ENCODE data around the gene IL32.

The IL32 gene

DNA sequence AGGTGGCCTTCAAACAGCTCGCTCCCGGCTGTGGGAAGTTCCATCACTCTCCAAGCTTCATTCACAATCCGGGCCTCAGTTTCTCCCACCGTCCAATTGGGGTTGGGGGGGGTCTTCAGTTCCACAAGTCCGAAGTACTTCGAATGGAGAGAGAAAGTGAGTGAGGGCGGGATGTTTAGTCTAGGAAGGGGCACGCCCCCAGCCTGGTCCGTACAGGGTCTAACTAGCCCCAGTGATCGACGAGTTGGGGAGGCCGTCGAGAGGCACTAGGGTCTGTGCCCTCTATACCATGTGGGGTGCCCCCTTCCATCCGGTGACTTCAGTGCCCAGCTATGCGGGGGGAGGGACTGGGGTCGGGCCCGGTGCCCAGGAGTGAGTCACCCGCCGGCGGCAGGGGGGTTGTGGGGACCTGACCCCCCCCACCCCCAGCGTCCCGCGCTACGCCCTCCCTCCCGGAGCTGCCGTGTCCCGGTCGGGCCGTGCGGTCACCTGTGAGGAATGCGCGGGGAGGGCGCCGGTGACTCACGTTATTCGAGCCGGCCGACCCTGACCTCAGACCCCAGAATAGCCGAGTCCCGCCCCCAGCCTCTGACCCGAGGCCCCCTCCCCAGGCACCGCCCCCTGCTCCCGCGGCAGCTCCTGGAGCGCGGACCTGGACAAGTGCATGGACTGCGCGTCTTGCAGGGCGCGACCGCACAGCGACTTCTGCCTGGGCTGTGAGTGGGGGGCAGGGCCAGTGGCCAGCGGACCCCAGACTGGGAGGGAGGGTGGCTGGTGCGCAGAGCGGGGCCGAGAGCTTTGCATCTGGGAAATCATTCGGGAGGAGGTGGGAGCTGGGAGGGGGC, 44.6 kb upstream of the IL32 start:
- ATAC-seq (ENCODE audit: insufficient read depth, low read depth) = no peak
- H3K27ac ChIP-seq (ENCODE audit: low read length) = peak overlapping the region; percentile 50
- no peak for DNase-seq
- H3K9me3 ChIP-seq (ENCODE audit: insufficient read depth, low read length, severe bottlenecking) = no peaks in the 10 kb centered on the region
- H2AFZ ChIP-seq (ENCODE audit: low read depth, low read length) = peak overlapping the region; percentile 66
- no peaks in the 10 kb centered on the region for H3K27me3 ChIP-seq (ENCODE audit: insufficient read depth, low read length, poor library complexity)
- peak overlapping the region; percentile 46 to 61 for H3K4me3 ChIP-seq (ENCODE audit: low read depth in 1 of 2, low read length in 2 of 2)
- peaks cover 6% of the 10 kb centered on the region for H3K36me3 ChIP-seq (ENCODE audit: insufficient read depth, low read length)
- H3K9ac ChIP-seq (ENCODE audit: low read depth, low read length) = peak overlapping the region; percentile 64
- TF ChIP-seq EZH2 (IDR thresholded peaks at IDR 0.05; ENCODE audit: borderline replicate concordance, low read depth, low read length, severe bottlenecking) (no peak), CTCF (IDR thresholded peaks at IDR 0.05; ENCODE audit: borderline replicate concordance, extremely low read depth, low read length, poor library complexity, severe bottlenecking) (no peak)
- peaks cover 13% of the 10 kb centered on the region for H4K20me1 ChIP-seq (ENCODE audit: insufficient read depth, low read length)
- H3K79me2 ChIP-seq (ENCODE audit: insufficient read depth, low read length) = peaks cover 12% of the 10 kb centered on the region
- peaks cover 60% of the 10 kb centered on the region for H3K4me1 ChIP-seq (ENCODE audit: insufficient read depth, low read length)
- peak overlapping the region; percentile 83 for H3K4me2 ChIP-seq (ENCODE audit: insufficient read depth, low read length)

GRCh38 chr16:3021449-3022207, 43.8 kb upstream of the IL32 start:
- Histone ChIP-seq H3K4me3 (ENCODE audit: low read depth in 1 of 2, low read length in 2 of 2) (no peak overlapping the region; a peak in 1 of 4 replicates), H4K20me1 (ENCODE audit: insufficient read depth, low read length) (peaks cover 16% of the 10 kb centered on the region), H3K9me3 (ENCODE audit: insufficient read depth, low read length, severe bottlenecking) (no peaks in the 10 kb centered on the region), H2AFZ (ENCODE audit: low read depth, low read length) (no peak overlapping the region), H3K4me2 (ENCODE audit: insufficient read depth, low read length) (peak overlapping the region; percentile 83), H3K79me2 (ENCODE audit: insufficient read depth, low read length) (peaks cover 12% of the 10 kb centered on the region), H3K27me3 (ENCODE audit: insufficient read depth, low read length, poor library complexity) (no peaks in the 10 kb centered on the region), H3K27ac (ENCODE audit: low read length) (no peak overlapping the region), H3K9ac (ENCODE audit: low read depth, low read length) (peak overlapping the region; percentile 64; the same call in 1 of the 2 replicates), H3K36me3 (ENCODE audit: insufficient read depth, low read length) (peaks cover 14% of the 10 kb centered on the region), H3K4me1 (ENCODE audit: insufficient read depth, low read length) (peaks cover 60% of the 10 kb centered on the region)
- TF ChIP-seq CTCF (IDR thresholded peaks at IDR 0.05; ENCODE audit: borderline replicate concordance, extremely low read depth, low read length, poor library complexity, severe bottlenecking) = no peak
- TF ChIP-seq EZH2 (IDR thresholded peaks at IDR 0.05; ENCODE audit: borderline replicate concordance, low read depth, low read length, severe bottlenecking) = no peak
- no peak for ATAC-seq (ENCODE audit: insufficient read depth, low read depth)
- peak; percentile 46 for DNase-seq

DNA sequence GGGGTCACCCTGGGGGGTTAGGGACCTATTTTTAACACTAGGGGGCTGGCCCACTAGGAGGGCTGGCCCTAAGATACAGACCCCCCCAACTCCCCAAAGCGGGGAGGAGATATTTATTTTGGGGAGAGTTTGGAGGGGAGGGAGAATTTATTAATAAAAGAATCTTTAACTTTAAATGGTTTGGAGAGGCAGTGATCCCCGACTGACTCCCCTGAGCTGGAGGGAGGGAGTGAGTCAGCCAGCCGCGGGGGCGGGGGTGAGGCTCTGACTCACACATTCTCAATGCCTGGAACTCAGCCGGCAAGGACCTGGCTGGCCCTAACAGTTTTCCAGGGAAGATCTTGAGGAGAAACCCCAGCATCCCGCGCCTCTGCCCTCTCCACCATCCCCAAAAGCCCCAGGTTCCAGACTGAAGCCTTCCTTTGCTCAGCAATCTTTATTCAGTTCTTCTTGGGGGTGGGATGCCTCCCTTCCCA, 43.2 kb upstream of the IL32 start:
- Histone ChIP-seq H3K9me3 (ENCODE audit: insufficient read depth, low read length, severe bottlenecking) (no peaks in the 10 kb centered on the region), H3K79me2 (ENCODE audit: insufficient read depth, low read length) (peaks cover 12% of the 10 kb centered on the region), H4K20me1 (ENCODE audit: insufficient read depth, low read length) (peaks cover 22% of the 10 kb centered on the region), H3K9ac (ENCODE audit: low read depth, low read length) (no peak overlapping the region; the same call in 1 of the 2 replicates), H3K36me3 (ENCODE audit: insufficient read depth, low read length) (peaks cover 21% of the 10 kb centered on the region), H3K27me3 (ENCODE audit: insufficient read depth, low read length, poor library complexity) (no peaks in the 10 kb centered on the region), H2AFZ (ENCODE audit: low read depth, low read length) (no peak overlapping the region), H3K4me2 (ENCODE audit: insufficient read depth, low read length) (peak overlapping the region; percentile 81), H3K4me1 (ENCODE audit: insufficient read depth, low read length) (peaks cover 60% of the 10 kb centered on the region), H3K27ac (ENCODE audit: low read length) (0 out of 2 replicates have a peak overlapping the region, but pooled peaks have one; percentile 3), H3K4me3 (ENCODE audit: low read depth in 1 of 2, low read length in 2 of 2) (peak overlapping the region in 1 of 2 experiments; percentile 67; a peak in 1 of 4 replicates)
- ATAC-seq (ENCODE audit: insufficient read depth, low read depth) = no peak
- TF ChIP-seq CTCF (IDR thresholded peaks at IDR 0.05; ENCODE audit: borderline replicate concordance, extremely low read depth, low read length, poor library complexity, severe bottlenecking) (no peak), EZH2 (IDR thresholded peaks at IDR 0.05; ENCODE audit: borderline replicate concordance, low read depth, low read length, severe bottlenecking) (no peak)
- DNase-seq = peak; percentile 46
